Spleen (tissue), 7 donors: ENCODE measurements around the gene DDX51.

Experiments used
- POLR2AphosphoS5 ChIP-seq, 3 donors: sonication (generic); formaldehyde crosslinking; IDR thresholded peaks; one replicate each; pipeline ENCODE4 v1.5.1; 2017; ENCODE audit warnings: antibody characterized with exemption in 3 of 3
- TF ChIP-seq, protein P1 (sequence below), 11 experiments: fragments of 200-600 bp in 7 of 11; fragments of 450-650 bp in 4 of 11; sonication (generic) in 4 of 11; IDR thresholded peaks in 8 of 11; conservative IDR thresholded peaks in 3 of 11; 1 replicate in 7 of 11; 2 replicates in 4 of 11; pipeline versions ENCODE4 v1.4.0 to v1.8.0; 2016 to 2021; ENCODE audit warnings: antibody characterized with exemption in 11 of 11, inconsistent platforms in 4 of 11, mild to moderate bottlenecking in 1 of 11
- donor health status: DM: no; HTN: no; CAD: no; lungs with moderate emphysema.
- donor health status: DM: no; HTN: no; CAD: no.
- donor health status: DM: no; HTN: no; CAD: no.

DNA sequence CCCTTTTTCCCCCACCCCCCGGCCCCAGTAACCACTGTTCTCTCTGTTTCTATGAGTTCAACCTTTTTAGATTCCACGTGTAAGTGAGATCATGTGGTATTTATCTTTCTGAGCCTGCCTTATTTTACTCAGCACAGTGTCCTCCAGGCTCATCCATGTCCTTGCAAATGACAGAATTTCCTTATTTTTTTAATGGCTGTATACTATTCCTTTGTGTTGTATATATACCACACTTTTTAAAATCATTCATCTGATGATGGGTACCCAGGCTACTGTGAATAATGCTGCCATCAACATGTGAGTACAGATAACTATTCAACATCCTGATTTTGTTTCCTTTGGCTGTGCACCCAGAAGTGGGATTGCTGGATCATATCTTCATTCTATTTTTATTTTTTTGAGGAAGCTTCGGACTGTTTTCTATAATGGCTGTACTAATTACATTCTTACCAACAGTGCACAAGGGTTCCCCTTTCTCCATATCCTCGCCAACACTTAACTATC, 54.7 kb downstream of the DDX51 start:
- TF ChIP-seq, protein P1, sequence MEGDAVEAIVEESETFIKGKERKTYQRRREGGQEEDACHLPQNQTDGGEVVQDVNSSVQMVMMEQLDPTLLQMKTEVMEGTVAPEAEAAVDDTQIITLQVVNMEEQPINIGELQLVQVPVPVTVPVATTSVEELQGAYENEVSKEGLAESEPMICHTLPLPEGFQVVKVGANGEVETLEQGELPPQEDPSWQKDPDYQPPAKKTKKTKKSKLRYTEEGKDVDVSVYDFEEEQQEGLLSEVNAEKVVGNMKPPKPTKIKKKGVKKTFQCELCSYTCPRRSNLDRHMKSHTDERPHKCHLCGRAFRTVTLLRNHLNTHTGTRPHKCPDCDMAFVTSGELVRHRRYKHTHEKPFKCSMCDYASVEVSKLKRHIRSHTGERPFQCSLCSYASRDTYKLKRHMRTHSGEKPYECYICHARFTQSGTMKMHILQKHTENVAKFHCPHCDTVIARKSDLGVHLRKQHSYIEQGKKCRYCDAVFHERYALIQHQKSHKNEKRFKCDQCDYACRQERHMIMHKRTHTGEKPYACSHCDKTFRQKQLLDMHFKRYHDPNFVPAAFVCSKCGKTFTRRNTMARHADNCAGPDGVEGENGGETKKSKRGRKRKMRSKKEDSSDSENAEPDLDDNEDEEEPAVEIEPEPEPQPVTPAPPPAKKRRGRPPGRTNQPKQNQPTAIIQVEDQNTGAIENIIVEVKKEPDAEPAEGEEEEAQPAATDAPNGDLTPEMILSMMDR (IDR thresholded peaks at IDR 0.05 in 8 of 11, conservative IDR thresholded peaks at IDR 0.05 in 3 of 11): no peak
- TF ChIP-seq POLR2AphosphoS5 (IDR thresholded peaks at IDR 0.05): no peak
